Cardiac fibroblast (primary cell): ENCODE data around the gene GRM7.

Experiments used
- DNase-seq, 2 donors: peaks; one replicate each; pipeline versions ENCODE4 v3.0.0 to v3.0.0-alpha.2; 2010; ENCODE audit warnings: low read depth in 2 of 2
- H3K4me3 ChIP-seq, 2 donors: replicated peaks in 1 of 2; 1 replicate in 1 of 2; 2 replicates in 1 of 2; pipeline ENCODE4 v1.5.1; 2011; ENCODE audit warnings: low read depth in 2 of 2, low read length in 2 of 2, mild to moderate bottlenecking in 2 of 2, moderate library complexity in 1 of 2
- CTCF ChIP-seq: IDR thresholded peaks from one replicate; pipeline ENCODE4 v1.5.1; 2011; ENCODE audit warnings: low read depth, mild to moderate bottlenecking, low read length, inconsistent platforms

GRM7 gene

GRCh38 chr3:7038394-7038793, 177.5 kb downstream of the GRM7 start:
- no peak for TF ChIP-seq CTCF

GRCh38 chr3:7062714-7063113, 201.8 kb downstream of the GRM7 start:
- no peak for TF ChIP-seq CTCF
- DNase-seq, result no peak
- no peak overlapping the region for H3K4me3 ChIP-seq

More at GRCh38 chr3:7038394-7038793, 177.5 kb downstream of the GRM7 start:
- DNase-seq, result no peak
- no peak overlapping the region for H3K4me3 ChIP-seq

- TF ChIP-seq CTCF, result no peak
- no peak overlapping the region for H3K4me3 ChIP-seq
- no peak for DNase-seq
Measured at GRCh38 chr3:7070461-7070860, 209.5 kb downstream of the GRM7 start.

GRCh38 chr3:7074217-7074616, 213.3 kb downstream of the GRM7 start:
- no peak for TF ChIP-seq CTCF
- no peak overlapping the region for H3K4me3 ChIP-seq
- DNase-seq, result no peak

GRCh38 chr3:7075117-7075516, 214.2 kb downstream of the GRM7 start:
- H3K4me3 ChIP-seq, result no peak overlapping the region
- TF ChIP-seq CTCF, result no peak
- DNase-seq, result no peak

GRCh38 chr3:7075901-7076300, 215.0 kb downstream of the GRM7 start:
- no peak overlapping the region for H3K4me3 ChIP-seq
- no peak for DNase-seq
- TF ChIP-seq CTCF, result no peak

GRCh38 chr3:7082244-7082643, 221.3 kb downstream of the GRM7 start:
- DNase-seq, result no peak
- no peak for TF ChIP-seq CTCF
- H3K4me3 ChIP-seq, result no peak overlapping the region
